AG09309 (cell line): Measurements from ENCODE around the gene IZUMO1.
"Not testable (repeated sequence)": the region's sequence is repeated elsewhere in the genome, so short reads cannot be mapped to it uniquely, and the experiment has no call there.

Experiments used
- DNase-seq: peaks from one replicate; pipeline ENCODE4 v3.0.0-alpha.2; 2010; ENCODE audit warnings: low read depth
- H3K4me3 ChIP-seq: 2 replicates; pipeline ENCODE4 v1.5.1; 2011; ENCODE audit warnings: mild to moderate bottlenecking, low read depth, low read length, moderate library complexity; ENCODE audit not compliant: control insufficient read depth
- TF ChIP-seq, protein P1 (sequence below): IDR thresholded peaks from 2 replicates; pipeline ENCODE4 v1.5.1; 2011; ENCODE audit warnings: mild to moderate bottlenecking, low read depth, low read length, inconsistent platforms; ENCODE audit not compliant: insufficient read depth, control insufficient read depth; ENCODE audit errors: missing control alignments

The IZUMO1 gene

GRCh38 chr19:48746738-48747575, at the start of gene IZUMO1:
Gene IZUMO1 (minus strand): TSS chr19:48746909. CDS start chr19:48745859, 1,050 bp downstream.
- TF ChIP-seq, protein P1, sequence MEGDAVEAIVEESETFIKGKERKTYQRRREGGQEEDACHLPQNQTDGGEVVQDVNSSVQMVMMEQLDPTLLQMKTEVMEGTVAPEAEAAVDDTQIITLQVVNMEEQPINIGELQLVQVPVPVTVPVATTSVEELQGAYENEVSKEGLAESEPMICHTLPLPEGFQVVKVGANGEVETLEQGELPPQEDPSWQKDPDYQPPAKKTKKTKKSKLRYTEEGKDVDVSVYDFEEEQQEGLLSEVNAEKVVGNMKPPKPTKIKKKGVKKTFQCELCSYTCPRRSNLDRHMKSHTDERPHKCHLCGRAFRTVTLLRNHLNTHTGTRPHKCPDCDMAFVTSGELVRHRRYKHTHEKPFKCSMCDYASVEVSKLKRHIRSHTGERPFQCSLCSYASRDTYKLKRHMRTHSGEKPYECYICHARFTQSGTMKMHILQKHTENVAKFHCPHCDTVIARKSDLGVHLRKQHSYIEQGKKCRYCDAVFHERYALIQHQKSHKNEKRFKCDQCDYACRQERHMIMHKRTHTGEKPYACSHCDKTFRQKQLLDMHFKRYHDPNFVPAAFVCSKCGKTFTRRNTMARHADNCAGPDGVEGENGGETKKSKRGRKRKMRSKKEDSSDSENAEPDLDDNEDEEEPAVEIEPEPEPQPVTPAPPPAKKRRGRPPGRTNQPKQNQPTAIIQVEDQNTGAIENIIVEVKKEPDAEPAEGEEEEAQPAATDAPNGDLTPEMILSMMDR = no peak
- no peak for DNase-seq
- H3K4me3 ChIP-seq = peak within 1 kb of the TSS; percentile 54

DNA sequence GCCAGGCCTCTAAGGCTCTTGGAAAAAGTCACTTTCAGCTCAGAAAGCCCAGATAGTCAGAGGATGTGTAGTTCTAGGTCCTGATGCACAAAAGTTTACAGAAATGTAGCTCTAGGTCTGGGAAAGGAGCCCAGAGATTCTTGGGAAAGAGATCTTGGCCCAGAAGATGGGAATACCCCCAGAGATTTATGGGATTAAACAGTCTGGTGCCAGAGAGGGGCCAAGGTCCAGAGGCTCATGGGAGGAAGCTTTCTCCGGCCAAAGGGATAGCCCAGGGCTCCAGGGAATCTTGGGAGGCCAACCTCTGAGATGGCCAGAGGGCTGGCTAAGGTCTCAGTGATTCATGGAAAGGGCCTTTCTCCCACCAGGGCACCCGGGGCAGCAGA, 49.0 kb upstream of the IZUMO1 start:
- peak; percentile 42 for DNase-seq
- TF ChIP-seq, protein P1 = no peak
- no peak overlapping the region for H3K4me3 ChIP-seq

- H3K4me3 ChIP-seq = peak overlapping the region; percentile 52
- peak; percentile 71 for DNase-seq
- TF ChIP-seq, protein P1 = peak; percentile 96
Measured at GRCh38 chr19:48795055-48795684, 48.5 kb upstream of the IZUMO1 start.

- no peak overlapping the region for H3K4me3 ChIP-seq
- no peak for DNase-seq
- TF ChIP-seq, protein P1 = no peak
Measured at GRCh38 chr19:48794291-48794690, 47.6 kb upstream of the IZUMO1 start.

- TF ChIP-seq, protein P1 = no peak
- no peak for DNase-seq
- H3K4me3 ChIP-seq = no peak overlapping the region
Measured at GRCh38 chr19:48793271-48793670, 46.6 kb upstream of the IZUMO1 start.

DNA sequence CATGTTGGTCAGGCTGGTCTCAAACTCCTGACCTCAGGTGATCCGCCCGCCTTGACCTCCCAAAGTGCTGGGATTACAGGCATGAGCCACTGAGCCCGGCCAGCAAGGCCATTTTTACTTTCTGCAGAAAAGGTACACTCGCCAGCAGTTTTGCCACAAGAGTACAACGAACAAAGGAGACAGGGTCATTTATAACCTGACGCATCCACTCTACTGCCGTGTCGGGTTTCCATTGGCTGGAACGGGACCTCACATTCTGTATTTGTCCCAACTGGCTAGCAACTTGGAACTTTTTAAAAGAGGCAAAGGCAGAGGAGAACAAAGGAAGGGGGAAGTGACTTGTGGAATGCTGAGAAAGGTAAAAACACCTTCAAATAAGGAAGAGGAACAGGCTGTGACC, 40.6 kb upstream of the IZUMO1 start:
- not testable (repeated sequence) for DNase-seq, H3K4me3 ChIP-seq

DNA sequence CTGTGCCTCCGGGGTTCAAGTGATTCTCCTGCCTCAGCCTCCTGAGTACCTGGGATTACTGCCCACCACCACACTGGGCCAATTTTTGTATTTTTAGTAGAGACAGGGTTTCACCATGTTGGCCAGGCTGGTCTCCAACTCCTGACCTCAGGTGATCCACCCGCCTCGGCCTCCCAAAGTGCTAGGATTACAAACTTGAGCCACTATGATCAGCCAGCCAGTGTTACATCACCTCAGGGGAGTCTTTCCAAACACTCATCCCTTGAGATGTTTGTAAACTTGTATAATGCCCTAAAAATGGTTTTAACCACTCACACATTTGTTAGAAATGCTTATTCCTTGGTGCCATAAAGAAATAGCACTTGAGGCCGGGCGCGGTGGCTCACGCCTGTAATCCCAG, 39.7 kb upstream of the IZUMO1 start:
- not testable (repeated sequence) for H3K4me3 ChIP-seq, DNase-seq
